GM19043 (cell line): Measurements from ENCODE around the gene GSTA1.
"Not testable (repeated sequence)": the region's sequence is repeated elsewhere in the genome, so short reads cannot be mapped to it uniquely, and the experiment has no call there.

ENCODE experiments used
- ATAC-seq: cut with Tn5 transposase; IDR thresholded peaks from one replicate; pipeline ENCODE4 v1.9.1; 2021; ENCODE audit warnings: low read depth; ENCODE audit not compliant: unreplicated experiment

Gene GSTA1

DNA sequence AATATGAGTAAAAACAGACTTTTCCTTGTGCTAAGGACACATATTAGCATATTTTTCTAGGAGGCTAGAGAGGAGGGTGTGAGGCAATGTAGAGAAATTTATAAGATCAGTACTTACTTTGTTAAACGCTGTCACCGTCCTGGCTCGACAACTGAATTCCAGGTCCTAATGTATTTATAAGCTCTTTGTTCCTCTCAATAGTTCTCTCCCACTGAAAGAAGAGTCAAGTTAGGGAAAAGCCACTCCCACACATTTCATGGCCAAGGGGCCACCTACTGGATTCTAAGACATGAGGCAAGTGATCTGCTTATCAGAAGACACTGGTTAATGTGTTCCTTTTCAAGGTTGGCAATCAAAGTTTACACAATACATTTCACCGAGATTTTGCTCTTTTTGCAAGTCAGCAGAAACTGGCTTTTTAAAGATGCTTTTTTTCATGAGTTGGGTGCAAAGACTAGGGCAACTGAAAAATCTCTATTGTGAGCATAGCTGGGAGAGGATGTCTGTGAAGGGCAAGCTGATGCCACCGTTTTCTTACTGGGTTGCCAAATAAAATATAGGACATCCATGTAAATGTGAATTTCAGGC lies at the start of gene GSTA1:
Gene GSTA1 (minus strand): TSS at position 149 of the 588 bp plus-strand sequence. CDS start 4,549 bp downstream, outside the sequence.
- not testable (repeated sequence) for ATAC-seq

DNA sequence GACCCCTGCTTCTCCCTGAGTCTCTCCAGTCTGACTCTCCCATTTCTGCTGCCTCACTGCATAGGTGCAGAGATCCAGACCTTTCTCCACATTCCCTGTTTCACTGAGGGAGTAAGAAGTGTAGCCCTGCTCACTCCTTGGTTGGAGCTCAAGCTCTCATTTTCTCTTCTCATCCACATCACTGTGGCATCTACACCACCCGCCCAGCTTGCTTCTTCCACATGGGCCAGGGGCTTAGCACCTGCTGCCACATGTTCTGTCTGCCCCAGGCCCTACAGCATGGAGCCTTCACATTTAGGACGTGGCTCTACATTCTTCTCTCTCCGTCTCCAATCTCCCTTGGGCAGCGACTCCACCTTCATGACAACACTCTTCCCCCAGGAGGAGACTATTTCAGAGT lies 45.5 kb upstream of the GSTA1 start:
- ATAC-seq: no peak

DNA sequence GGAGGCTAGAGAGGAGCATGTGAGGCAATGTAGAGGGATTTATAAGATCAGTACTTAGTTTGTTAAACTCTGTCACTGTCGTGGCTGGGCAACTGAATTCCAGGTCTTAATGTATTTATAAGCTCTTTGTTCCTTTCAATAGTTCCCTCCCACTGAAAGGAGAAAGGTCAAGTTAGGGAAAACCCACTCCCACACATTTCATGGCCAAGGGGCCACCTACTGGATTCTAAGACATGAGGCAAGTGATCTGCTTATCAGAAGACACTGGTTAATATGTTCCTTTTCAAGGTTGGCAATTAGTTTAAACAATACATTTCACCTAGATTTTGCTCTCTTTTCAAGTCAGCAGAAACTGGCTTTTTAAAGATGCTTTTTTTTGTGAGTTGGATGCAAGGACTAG lies 42.4 kb upstream of the GSTA1 start:
- ATAC-seq: no peak

DNA sequence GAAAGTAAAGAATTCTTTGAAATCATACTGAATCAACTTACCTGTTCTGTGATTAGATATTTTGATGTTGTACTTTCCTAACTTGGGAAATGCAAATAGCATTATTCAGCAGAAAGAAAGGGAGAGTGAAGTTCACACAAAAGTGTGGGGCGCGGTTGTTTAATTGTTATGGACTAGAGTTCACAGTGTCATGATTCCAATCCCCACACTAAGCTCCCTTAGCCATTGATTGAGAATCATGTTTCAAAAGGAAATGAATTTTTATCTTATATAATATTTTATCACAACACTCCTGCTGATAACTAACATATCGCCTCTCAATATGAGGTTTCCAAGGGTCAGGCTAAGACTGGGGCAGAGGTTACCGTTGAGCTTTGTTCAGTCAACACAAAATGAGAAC lies 40.0 kb upstream of the GSTA1 start:
- no peak for ATAC-seq

DNA sequence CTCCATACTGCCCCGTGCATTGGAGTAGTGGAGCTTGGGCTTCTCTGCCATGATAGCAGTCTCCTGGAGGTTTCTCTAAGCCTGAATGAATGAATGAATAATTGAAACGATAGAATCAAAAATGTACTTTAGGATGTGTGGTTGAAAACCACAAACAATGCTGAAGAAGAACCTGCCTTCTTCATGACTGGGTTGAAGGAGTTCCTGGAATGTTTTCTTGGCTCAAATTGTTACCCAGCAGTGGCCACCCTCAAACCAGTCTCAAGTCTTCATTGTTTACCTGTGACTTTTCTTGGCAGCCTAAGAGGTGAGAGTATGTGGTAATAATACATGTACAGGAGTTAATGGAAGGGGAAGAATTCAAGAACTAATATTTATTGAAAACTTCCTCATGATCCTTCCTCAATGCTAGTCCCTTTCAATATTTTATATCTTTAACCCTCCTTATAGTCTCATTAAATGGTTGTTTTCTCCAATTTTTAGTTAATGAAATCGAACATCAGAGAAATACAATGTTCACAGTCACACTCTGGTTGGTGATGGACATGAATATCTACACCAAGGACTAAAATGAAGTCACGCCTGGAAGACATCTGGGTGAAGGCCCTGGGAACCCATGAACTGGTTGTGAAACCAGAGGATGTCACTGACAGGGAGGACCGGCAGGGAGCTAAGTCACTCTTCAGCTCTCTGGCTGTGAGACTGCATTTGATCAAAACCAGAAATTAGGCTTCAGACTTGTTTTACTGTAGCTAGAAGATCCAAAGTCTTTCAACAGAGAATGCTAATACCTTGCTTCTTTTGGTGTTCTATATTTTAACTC lies 37.4 kb upstream of the GSTA1 start, which contains the start of gene GSTA5:
Gene GSTA5 (minus strand): TSS at position 51 of the 823 bp plus-strand sequence.
- no peak for ATAC-seq

DNA sequence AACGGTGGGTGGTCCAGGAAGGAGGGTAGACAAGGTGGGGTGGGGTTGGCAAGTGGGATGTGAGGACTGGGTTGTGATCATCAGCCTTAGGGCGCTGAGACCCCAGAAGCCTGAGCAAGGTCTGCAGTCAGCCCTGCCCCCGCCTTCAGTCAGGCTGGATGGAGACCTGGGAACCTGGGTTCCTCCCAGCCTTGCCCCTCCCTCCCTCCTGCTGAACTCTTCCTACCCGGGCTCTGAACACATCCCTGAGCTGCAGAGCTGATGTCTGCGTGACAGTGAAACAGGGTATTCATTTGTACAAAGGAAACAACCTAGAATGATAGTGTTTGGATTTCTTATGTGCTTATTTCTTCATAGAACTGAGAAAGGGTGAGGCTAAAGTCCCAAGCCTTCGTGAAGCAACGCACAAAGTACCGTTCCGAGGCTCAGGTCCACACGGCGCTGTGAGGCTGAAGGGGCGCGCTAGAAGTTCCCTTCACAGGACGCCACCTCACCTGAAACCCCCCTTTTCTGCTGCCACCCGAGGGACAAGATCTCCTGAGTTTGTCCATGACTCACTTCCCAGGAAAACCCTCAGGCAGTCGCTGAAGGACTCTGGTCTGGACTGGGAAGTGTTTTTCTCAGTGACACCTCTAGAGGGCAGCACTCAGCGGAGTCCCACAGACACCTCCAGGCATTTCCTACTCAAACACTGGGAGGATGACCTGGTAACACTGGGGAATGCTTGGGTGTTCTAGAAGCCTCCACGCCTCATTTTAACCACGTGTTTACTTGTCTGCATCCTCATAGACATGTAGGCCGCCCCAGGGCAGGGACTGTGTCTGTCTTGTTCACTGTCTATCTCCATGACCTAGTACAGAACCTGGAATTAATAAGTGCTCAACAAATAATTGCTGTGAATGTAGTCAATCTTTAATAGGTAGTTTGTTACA lies 35.8 kb upstream of the GSTA1 start:
- ATAC-seq: no peak

DNA sequence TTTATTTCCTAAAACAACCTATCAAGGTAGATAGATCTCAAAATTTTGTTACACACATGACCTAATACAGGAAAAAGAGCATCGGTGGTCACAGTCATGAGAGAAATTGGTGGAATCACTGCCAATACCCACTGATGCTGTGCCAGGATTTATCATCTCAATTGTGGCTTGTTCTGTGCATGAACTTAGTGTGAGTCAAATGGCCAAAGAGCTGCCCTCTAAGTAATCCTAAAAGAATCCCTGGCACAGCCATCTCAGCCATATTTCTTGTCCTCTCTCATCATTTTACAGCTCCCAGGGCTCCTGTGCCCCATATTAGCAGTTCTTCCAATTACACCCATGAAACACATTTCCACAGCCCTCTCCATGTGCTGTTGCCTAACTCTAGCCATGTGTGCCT lies 30.9 kb upstream of the GSTA1 start:
- no peak for ATAC-seq

DNA sequence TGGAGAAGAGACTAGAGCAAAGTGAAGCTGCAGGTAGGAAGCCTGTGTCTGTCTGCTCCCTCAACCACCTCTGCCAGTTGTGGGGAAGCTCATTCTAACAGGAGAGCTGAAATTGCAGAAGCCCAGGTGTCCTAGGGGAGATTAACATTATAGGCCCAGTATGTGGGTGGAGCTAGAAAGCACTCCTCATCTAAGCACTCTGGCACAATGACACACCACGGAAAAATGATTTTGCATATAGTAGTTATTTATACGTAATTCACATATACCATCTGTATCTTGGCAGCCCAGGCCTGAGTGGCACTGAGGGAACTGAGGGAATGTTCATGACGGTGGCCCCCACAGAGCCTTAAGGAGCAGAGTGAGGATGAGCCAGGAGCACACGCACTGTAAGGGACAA lies 27.3 kb upstream of the GSTA1 start:
- ATAC-seq: not testable (repeated sequence)

DNA sequence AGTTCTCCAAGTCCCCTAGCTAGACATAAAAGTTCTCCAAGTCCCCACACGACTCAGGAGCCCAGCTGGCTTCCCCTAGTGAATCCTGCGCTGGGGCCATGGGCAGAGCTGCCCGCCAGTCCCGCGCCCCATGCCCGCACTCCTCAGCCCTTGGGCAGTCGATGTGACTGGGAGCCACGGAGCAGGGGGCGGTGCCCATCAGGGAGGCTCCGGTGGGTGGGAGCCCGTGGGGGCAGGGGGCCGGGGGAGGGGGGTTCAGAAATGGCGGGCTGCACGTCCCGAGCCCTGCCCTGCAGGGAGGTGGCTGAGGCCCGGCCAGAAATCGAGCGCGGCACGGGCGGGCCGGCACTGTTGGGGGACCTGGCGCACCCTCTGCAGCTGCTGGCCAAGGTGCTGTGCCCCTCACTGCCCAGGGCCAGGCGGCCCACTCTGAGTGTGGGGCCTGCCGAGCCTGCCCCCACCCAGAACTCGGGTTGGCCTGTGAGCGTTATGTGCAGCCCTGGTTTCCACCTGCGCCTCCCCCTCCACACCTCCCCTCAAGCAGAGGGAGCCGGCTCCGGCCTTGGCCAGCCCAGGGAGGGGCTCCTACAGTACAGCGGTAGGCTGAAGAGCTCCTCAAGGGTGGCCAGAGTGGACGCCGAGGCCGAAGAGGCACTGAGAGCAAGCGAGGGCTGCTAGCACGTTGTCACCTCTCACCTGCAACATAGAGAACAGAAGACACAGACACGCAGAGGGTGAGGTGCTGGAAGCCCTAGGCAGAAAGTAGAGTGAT lies 25.6 kb upstream of the GSTA1 start:
- no peak for ATAC-seq

DNA sequence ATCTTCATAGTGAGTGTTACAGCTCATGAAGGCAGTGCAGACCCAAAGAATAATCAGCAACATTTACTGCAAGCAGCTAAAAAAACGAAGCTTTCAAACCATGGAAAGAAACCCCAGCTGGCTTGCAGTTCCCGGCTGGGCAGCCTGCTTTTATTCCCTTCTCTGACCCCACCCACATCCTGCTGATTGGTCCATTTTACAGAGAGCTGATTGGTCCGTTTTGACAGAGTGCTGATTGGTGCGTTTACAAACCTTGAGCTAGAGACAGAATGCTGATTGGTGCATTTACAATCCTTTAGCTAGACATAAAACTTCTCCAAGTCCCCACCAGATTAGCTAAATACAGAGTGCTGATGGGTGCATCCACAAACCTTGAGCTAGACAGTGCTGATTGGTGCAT lies 25.0 kb upstream of the GSTA1 start:
- ATAC-seq: not testable (repeated sequence)

DNA sequence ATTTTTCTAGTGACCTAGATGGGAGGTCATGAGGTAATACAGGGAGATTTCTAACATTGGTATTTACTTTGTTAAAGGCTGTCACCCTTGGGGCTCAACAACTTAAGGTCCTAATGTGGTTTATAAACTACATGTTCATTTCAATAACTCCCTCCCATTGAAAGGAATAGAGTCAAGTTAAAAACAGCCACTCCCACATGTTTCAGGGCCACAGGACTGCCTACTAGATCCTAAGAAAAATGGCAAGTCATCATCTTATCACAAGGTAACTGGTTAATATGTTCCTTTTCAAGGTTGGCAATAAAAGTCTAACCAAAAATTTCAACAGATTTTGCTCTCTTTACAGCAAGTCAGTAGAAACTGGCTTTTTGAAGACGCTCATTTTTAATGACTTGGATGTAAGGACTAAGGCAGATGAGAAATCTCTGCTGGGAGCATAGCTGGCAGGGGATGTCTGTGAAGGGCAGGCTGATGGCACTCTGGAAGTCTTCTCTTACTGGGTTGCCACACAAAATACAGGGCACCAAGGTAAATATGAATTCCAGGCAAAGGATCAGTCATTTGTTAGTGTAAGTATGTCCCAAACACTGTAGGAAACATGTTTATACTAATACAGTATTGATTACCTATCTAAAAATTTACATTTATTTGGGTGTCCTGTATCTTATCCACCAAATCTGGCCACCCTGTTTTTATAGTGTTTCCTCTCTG lies 23.6 kb upstream of the GSTA1 start:
- not testable (repeated sequence) for ATAC-seq

DNA sequence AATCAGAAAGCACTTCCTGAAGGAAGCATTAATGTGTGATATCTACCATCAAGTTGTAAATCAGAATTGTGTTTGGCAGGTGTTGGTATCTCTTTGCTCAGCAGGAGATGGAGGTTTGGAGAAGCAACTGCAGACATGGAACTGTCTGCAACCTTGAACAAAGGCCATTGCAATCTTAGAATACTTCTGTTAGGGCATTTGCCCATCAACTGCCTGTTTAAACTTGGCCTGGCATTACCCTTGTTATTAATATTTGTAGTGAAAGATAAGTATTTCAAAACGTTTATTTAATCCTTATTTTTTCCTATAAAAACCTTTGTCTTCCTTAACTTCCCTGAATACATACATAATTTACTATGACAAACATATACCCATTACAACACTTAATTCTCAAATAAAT lies 22.9 kb upstream of the GSTA1 start:
- ATAC-seq: no peak

DNA sequence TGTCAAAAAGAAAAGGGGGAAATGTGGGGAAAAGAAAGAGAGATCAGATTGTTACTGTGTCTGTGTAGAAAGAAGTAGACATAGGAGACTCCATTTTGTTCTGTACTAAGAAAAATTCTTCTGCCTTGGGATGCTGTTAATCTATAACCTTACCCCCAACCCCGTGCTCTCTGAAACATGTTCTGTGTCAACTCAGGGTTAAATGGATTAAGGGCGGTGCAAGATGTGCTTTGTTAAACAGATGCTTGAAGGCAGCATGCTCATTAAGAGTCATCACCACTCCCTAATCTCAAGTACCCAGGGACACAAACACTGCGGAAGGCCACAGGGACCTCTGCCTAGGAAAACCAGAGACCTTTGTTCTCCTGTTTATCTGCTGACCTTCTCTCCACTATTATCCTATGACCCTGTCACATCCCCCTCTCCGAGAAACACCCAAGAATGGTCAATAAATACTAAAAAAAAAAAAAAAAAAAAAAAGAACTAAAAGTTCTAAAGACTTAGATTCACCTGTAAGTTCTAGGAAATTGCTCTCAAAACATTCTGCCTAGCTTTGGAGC lies 22.4 kb upstream of the GSTA1 start:
- ATAC-seq: not testable (repeated sequence)

DNA sequence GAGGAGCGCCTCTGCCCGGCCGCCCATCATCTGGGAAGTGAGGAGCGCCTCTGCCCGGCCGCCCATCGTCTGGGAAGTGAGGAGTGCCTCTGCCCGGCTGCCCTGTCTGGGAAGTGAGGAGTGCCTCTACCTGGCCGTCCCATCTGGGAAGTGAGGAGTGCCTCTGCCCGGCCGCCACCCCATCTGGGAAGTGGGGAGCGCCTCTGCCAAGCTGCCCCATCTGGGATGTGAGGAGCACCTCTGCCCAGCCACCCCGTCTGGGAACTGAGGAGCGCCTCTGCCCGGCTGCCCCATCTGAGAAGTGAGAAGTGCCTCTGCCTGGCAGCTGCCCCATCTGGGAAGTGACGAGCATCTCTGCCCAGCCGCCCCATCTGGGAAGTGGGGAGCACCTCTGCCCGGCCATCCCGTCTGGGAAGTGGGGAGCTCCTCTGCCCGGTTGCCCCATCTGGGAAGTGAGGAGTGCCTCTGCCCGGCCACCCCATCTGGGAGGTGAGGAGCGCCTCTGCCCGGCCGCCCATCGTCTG lies 21.7 kb upstream of the GSTA1 start:
- ATAC-seq: not testable (repeated sequence)

DNA sequence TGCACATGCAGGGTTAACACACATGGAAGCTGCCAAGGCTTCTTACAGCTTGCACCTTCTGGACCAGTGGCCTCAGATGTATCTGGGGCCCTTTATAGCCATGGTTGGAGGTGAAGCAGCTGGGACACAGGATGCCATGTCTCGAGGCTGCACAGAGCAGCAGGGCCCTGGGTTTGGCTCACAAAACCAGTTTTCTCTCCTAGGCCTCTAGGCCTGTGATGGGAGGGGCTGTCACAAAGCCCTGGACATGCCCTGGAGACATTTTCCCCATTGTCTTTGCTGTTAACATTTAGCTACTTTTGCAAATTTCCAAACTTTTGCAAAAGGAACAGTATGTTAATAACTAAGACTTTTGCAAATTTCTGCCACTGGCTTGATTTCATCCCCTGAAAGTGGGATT lies 18.2 kb upstream of the GSTA1 start:
- ATAC-seq: no peak

DNA sequence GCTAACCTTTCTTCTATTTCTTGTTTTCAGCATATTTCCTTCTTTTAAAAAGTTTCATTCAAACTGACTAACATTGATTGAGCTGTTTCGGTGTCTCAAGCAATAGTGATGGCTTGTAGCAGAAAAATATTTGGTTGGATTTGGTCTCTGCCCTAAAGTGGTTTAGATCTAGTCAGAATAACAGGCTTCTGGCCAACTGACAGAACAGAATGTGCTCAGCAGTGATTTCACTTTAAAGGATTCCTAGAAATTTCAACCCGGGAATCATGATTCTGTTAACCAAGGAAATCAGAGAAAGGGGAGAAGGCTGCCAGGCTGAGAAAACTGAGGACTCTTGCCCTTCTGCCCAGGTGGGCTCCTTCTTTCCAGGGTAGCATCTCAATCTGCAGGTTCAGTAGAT lies 16.6 kb upstream of the GSTA1 start:
- no peak for ATAC-seq

DNA sequence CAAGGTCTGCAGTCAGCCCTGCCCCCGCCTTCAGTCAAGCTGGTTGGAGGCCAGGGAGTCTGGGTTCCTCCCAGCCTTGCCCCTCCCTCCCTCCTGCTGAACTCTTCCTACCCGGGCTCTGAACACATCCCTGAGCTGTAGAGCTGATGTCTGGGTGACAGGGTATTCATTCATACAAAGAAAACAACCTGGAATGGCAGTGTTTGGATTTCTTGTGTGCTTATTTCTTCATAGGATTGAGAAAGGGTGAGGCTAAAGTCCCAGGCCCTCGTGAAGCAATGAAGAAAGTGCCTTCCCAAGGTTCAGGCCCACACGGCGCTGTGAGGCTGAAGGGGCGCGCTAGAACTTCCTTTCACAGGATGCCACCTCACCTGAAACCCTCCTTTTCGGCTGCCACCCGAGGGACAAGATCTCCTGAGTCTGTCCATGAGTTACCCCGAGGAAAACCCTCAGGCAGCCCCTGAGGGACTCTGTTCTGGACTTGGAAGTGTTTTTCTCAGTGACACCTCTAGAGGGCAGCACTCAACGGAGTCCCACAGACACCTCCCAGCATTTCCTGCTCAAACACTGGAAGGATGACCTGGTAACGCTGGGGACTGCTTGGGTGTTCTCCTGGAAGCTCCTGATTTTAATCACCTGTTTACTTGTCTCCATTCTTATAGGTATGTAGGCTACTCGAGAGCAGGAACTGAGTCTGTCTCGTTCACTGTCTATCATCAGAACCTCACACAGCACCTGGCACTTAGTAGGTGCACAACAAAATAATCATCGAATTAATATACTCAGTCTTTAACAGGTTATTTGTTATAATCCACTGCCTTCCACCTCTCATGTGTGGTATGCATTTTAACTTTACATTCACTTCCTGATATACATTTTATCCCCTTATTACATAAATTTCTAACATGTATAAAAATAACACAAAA lies 11.8 kb upstream of the GSTA1 start:
- ATAC-seq: peak; percentile 87

DNA sequence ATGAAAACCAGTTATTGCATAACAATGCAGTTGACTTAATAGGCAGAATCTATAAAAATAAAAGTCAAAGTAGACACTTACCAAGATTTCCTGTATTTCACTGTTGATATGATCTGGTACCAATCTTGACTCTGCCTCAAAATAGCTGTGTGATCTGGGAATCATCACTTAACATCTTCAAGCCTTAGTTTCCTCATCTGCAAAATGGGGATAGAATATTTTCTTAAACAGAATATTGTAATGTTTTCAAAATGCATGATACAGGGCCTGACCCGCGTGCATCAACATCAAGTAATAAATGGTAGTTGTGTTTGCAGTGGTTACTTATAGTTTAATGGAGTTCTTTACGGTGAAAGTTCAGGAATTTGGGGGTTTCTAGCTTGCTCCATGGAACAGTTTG lies 10.9 kb upstream of the GSTA1 start:
- ATAC-seq: not testable (repeated sequence)
